ENCODE measurements around the gene LYPD5. TPM values are rescaled to one million over a fixed set of nuclear protein-coding genes. Genes with fewer than 3 reads are reported as not detected.
"Not testable (repeated sequence)": the region's sequence is repeated elsewhere in the genome, so short reads cannot be mapped to it uniquely, and the experiment has no call there.

The LYPD5 gene
- polyA plus RNA-seq, 3 donors: 0.42 to 0.71 (median 0.47) TPM

DNA sequence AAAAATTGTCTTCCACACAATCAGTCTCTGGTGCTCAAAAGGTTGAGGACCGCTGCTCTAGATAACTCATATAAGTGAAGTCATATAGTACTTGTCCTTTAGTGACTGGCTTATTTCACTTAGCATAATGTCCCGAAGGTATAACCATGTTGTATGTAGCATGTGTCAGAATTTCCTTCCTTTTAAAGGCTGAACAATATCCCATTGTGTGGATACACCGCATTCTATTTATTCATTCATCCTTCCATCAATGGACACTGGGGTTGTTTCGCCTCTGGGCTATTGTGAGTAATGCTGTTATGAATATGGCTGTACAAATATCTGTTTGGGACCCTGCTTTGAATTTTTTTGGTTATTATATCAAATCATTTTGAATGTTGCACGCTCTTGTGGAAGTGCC is 4.6 kb upstream of the LYPD5 start:
- DNase-seq (ENCODE audit: low read depth in 3 of 3, low spot score in 2 of 3): no peak

DNA sequence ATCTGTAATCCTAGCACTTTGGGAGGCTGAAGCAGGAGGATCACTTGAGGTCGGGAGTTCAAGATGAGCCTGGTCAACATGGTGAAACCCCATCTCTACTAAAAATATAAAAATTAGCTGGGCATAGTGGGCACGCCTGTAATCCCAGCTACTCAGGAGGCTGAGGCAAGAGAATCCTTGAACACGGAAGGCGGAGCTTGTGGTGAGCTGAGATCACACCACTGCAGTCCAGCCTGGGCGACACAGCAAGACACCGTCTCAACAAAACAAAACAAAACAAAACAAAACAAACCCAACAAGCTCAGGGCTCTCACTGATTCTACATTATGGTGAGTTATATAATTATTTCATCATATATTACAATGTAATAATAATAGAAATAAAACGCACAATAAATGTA is 4.2 kb upstream of the LYPD5 start:
- DNase-seq (ENCODE audit: low read depth in 3 of 3, low spot score in 2 of 3): not testable (repeated sequence)

DNA sequence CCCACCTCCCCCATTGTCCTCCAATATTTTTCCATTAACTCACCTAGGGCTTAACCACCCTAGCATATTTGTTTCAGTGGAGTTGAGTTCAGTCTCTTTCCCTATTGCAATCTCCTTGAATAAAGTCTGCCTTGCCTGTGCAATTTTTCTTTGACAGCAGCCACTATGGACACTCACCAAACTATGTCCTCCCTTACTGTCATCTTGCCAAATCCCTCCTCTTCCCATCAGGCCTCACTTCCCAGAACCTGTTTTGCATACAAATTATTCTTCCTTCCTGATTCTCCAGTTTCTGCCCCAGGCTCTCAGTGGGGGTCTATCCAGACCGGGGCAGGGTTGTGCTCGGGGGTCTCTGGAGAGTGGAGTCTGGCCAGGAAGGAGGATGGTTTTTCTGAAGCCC is 2.2 kb upstream of the LYPD5 start:
- DNase-seq (ENCODE audit: low read depth in 3 of 3, low spot score in 2 of 3): no peak

DNA sequence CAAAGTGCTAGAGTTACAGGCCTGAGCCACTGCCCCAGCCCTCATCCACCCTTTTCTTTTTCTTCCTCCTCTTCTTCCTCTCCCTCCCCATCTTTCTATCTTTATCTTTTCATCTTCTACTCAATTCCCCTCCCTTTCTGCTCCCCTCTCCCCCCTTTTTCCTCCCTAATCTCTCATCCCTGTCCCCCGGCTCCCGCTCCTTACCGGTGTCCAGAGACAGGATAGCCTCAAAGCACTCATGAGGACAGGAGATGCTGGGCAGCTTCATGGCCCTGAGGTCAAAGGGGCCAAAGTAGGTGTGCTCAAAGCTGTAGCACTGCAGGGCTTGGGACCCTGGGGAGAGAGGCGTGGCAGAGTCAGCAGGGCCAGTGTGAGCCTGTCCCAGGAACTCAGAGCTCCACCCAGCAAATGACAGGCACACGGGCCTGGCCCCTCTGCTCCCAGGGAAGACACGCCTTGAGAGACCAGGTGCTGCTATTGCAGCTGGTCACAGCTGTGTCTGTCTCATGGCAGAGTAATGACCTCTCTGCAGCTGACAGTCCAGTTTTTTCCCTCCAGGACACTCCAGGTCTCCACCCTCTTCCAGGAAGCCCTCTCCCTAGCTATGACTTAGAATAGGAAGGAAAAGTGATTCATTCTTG is 2.6 kb downstream of the LYPD5 start:
- no peak for DNase-seq (ENCODE audit: low read depth in 3 of 3, low spot score in 2 of 3)

DNA sequence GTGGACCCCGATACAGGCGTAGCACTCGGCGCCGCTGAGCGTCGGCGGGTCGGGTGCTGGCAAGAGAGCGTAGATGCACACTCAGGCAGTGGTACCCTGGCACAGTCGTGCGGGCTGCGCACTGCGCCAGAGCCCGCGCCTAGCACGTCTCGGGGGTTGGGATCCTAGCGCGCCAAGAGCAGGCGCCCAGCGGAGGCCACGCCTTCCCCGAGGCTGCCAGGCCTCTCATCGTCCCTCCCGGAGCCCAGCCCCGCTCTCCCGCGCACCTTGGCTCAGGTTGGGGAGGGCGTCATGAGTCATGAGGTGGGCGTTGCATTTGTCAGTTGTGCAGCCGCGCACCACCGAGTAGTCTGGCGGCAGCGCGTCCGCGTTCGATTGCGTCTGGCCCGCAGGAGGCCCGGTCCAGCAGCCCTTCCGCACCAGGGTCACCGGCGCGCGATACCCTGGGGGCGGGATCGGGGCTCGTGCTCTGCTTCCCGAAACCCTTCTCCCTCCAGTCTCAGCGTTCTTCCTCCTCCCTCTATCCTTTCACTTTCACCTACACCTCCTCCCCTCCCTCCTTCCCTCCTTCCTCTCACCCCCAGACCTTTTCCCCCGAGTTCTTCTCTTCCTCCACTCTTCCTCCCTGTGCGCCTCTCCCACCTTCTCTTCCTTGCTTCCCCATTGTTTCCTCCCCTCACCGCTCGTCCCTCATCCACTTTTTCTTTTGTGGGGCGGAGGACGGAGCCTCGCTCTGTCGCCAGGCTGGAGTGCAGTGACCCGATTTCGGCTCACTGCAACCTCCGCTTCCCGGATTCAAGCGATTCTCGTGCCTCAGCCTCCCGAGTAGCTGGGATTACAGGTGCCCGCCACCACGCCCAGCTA is 3.5 kb downstream of the LYPD5 start:
- no peak for DNase-seq (ENCODE audit: low read depth in 3 of 3, low spot score in 2 of 3)

DNA sequence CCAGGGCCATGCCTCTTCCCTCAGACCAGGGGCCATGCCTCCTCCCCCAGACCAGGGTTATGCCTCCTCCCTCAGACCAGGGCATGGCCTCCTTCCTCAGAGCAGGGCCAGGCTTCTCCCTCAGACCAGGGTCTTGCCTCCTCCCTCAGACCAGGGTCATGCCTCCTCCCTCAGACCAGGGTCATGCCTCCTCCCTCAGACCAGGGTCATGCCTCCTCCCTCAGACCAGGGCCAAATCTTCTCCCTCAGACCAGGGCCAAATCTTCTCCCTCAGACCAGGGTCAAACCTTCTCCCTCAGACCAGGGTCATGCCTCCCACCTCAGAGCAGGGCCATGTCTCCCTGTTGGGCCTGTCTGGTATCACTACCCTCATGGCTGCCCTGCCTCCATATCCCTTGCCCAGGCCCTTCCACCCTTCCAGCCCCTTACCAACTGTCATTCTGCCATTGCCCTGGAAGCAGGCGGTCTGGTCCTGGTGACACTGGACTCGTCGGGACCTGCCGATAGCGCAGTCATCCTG is 4.2 kb downstream of the LYPD5 start:
- DNase-seq (ENCODE audit: low read depth in 3 of 3, low spot score in 2 of 3): no peak

DNA sequence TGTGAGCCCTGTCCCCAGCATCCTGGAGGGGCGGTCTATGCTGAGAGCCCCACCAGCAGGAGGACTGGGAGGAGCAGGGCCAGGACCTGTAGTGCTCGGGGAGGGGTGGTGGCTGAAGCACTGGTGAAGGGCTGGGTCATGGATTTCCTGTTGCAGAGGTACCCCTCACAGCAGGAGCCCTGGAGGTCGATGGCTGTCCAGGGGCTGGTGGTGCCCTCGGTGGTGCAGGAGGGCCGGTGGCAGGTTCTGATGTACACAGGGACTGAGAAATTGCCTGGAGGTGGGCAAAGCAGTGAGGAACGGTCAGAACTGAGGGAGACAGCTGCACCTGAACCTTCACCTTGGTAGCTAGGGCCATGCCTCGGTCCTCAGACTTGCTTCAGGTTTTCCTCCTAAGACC is 4.7 kb downstream of the LYPD5 start:
- no peak for DNase-seq (ENCODE audit: low read depth in 3 of 3, low spot score in 2 of 3)

DNA sequence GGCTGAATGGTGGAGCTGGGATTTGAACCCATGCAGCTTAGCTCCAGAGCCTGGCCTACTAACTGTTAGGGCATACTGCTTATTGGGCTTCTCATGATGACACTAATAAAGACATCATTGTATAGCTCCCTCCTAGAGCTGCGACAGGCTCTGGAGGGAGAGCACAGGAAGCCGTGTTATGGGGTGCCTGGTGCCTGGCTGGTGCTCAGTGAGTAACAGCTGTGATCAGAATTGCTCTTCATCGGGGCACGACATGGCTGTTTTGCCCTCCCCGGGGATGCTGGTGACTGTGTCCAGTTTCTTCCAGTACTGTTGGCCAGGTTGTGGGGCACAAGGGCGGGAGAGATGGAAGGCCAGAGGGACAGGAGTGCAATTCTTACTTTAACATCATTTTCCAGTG is 5.1 kb downstream of the LYPD5 start:
- no peak for DNase-seq (ENCODE audit: low read depth in 3 of 3, low spot score in 2 of 3)

DNA sequence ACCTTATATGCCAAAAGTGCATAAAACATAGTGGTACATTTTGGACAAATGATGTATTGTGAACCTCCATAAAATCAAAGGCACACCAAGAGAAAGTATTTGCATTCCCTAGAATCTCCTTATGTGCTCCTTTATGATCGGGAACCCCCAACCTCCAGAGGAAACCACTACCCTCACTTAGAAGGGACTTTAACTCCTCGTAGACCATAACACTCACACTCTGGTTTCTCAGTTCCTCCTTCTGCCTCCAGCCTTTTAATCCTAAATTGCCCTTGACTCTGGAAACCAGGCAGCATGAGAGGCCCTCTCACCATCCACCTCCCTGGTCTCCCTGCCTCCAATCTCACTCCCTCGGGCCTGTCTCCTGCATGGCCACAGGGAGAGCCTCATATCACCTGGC is 11.7 kb downstream of the LYPD5 start:
- DNase-seq (ENCODE audit: low read depth in 3 of 3, low spot score in 2 of 3): no peak

DNA sequence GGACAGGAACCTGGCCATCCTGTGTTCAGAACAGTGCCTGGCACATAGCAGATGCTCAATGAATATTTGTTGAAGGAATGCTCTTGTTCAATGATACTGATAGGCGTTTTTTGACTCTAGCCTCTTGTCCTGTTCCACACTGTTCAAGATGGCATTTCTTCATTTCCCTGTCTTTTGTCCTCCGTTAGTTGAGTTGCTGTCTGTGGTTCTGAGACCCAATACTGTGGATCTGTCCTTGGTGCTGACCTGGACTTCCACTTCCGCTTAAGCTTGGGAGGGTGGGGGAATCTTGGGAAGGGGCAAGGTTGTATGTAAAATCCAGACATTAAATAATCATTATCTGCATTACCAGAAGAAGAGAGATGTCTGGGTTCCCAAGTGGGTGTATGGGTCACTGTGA is 13.2 kb downstream of the LYPD5 start:
- no peak for DNase-seq (ENCODE audit: low read depth in 3 of 3, low spot score in 2 of 3)

DNA sequence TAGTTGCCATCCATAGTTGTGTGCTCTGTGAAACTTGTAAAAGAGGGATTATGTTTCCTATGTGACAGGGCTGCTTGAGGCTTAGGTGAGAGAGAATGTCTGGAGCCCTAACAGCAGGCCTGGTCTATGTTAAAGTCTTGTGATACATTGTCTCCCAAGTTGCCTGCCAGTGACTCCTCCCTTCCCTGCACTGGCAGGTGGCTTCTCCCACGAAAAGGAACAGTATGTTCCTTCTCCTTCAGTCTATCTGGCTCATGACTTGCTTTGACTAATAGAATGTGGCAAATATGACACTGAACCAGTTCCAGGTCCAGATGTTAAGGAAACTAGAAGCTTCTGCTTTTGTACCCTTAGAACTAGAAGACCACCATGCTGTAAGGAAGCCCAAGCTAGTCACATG is 15.6 kb downstream of the LYPD5 start:
- DNase-seq (ENCODE audit: low read depth in 3 of 3, low spot score in 2 of 3): no peak

DNA sequence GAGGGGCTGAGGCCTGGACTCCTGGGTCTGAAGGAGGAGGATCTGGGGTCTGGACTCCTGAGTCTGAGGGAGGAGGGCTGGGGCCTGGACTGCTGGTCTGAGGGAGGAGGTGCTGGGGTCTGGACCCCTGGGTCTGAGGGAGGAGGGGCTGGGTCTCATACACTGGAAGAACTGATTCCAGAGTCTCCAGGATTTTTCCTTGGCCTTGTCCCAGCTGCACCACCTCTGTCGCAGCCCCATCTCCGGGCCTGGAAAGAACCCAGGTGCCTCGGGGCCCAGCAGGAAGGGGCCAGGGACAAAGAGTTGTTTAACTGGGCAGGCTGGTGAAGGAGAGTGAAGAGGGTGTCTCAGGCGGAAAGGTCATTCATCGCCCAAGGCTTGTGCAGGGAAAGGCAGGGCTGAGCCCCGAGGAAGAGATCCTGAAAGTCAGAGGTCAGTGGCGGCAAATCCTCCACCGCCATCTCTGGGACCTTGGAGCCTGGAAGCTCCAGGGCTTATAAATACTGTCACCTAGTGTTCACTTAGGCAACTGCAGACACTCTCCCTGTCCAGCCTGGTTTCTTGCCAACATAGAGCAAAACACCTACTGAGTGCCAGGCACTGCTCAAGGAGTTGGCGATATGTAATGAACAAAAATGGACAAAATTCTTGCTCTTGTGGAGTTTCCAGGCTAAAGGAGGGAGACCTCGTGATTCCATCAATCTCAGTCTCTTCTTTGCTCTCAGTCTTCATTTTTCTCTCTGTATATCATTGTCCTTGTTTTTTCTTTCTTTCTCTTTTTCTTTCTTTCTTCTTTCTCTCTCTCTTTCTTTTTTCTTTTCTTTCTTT is 17.1 kb downstream of the LYPD5 start:
- DNase-seq (ENCODE audit: low read depth in 3 of 3, low spot score in 2 of 3): no peak

DNA sequence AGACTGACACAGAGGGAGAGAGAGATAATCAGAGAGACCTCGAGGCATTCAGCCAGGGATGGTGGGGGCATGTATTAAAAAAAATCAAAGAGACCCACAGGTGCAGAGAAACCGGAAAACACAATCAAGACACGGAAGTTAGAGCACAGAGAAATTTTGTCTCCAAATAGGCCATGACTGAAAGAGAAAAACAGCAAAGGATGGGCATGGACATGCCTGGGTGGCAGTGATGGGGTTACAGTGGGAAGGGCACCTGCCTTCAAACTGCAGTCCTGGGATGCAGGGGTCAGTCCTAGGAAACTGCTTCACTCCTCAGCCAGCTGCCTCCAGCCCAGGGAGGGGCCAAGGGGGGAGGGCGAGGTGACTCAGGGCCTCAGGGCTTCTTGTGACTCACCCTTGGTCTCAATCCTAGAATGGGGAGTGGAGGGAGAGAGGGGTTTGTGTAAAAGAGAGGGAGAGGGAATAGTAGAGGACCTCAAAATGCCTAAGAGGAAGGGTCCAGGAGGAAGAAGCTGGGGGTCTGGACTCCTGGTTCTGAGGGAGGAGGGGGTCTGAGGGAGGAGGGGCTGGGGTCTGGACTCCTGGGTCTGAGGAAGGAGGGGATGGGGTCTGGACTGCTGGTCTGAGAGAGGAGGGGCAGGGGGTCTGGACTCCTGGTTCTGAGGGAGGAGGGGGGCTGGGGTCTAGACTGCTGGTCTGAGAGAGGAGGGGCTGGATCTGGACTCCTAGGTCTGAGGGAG is 17.8 kb downstream of the LYPD5 start:
- DNase-seq (ENCODE audit: low read depth in 3 of 3, low spot score in 2 of 3): no peak

DNA sequence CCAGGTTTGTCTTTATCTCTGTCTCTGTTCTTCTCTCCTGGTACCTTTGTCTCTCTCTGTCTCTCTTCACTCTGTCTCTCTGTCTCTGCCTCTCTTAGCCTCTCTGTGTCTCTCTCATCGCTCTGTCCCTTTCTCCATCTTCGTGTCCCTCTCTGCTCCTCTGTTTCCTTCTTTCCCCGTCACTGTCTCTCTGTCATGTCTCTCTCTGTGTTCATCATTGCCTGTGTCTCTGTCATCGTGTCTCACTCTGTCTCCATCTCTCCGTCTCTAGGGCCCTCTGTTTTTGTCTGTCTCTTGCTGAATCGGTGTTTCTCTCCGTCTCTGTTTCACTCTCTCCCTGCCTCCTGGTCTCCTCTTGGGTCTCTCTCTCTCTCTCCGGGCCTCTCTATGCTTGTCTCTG is 18.6 kb downstream of the LYPD5 start:
- no peak for DNase-seq (ENCODE audit: low read depth in 3 of 3, low spot score in 2 of 3)

DNA sequence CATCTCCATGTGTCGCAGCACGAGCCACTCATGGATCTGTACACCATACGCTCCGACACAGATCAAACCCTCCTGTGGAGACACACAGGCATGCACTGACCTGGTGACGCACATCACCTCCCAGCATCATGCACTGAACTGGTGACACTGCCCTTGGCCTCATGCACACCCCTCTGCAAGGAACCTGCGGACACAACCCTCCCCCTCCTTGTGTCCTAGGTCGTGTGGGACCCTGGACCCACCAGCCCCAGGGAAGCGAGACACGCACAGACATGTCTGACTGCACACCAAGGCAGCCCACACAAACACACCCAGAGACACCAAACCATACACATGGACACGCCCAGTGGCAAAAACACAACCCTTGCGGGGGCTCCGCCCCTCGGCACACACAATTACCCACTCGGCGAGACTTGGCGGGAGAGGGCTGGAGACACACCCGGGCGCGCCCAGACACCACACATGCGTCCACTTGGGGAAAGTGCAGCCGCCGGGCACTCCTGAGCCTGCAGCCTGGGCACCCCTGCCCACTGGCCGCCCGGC is 19.5 kb downstream of the LYPD5 start:
- DNase-seq (ENCODE audit: low read depth in 3 of 3, low spot score in 2 of 3): no peak

DNA sequence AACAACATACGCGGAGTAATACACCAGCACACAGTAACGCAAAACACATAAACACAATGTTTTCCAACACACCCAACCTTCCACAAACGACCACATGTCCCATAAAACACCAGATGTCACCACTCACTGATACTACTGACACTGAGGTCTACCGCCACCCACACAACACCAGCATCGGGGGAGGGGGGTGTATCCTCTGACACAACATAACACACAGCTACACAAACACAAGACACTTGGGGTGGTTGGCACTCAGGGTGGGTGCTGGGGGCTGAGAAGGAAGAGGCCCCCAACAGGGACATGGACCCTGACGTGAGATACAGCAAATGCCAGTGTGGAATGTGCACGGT is 20.0 kb downstream of the LYPD5 start:
- DNase-seq (ENCODE audit: low read depth in 3 of 3, low spot score in 2 of 3): no peak

DNA sequence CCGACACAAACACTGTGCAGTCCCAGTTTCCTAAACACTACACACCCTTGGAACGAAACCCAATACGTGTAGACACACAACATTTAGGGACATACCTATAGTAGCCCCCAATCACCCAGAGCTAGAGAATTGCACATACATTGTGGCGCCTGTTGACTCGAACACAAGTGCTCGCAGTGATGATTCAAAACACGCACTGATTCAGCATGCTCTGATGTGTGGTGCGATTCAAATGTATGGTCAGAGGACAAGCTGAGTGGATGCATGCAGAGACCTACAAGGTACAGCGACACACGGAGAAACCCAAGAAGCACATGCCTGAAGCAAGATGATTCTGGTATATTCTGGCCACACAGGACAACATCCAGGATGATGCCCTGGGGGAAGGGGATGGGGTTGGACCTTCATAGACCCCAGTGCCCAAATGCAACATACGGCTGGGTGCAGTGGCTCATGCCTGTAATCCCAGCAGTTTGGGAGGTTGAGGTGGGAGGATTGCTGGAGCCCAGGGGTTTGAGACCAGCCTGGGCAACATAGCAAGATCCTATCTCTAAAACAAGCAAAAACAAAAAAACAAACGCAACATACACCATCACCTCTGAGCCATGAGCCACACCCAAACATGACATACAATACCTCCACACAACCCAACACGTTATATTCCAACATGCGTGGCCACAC is 20.5 kb downstream of the LYPD5 start:
- no peak for DNase-seq (ENCODE audit: low read depth in 3 of 3, low spot score in 2 of 3)

DNA sequence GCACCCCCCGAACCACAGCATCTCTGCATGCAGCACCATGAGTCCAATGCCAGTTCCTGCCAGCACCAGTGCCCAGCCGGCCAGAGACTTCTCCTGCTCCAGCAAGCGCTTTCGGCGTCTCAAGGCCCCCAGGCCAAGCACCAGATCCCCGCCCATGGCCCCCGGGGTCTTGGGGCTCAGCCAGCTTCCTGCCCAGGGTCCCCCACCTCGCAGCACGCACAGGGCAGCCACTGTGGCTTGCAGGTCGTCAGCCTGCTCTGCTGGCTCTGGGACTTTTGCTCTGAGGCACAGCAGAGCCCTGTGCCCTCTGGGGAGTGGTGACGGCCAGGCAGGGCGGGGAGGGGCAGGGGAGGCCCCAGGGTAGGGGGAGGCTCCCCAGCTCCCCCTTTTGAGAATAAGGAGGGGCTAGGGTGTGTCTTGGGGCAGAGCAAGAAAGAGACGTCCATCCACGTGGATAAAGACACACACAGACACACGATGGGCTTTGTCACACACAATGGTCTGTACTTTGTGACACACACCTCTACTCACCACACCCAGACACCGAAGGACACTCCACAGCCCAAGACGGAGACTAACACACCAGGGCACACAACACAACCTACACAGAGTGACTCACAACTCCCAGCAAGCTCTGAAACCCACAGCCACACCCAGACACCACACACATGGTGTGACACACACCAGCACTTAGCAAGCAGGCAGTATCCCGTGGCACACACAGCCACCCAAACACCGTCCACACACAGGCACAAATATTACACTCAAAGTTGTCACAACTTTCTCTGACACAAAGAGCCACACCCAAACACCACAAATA is 21.3 kb downstream of the LYPD5 start, which contains the start of gene KCNN4:
Gene KCNN4 (minus strand): TSS at position 268 of the 820 bp plus-strand sequence. CDS start 112 bp downstream, at position 156.
- DNase-seq (ENCODE audit: low read depth in 3 of 3, low spot score in 2 of 3): no peak

DNA sequence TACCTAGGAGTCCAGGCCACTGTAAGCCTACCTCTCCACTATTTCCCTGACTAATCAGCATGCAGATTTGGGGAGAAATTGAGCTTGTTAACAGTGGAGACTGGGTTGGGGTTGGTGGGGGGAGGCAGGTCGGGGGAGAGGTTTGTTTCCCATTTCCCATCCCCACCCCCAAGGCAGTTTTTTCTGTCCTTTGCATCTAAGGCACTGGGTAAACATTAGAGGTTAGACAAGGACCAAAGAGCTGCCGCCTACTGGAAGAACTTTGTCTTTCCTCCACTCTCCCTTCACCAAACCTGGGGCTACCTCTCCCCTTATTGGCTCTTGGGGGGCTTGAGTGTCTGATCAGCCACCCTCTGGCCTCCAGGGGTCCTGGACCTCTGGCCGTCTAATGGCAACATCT is 22.4 kb downstream of the LYPD5 start:
- DNase-seq (ENCODE audit: low read depth in 3 of 3, low spot score in 2 of 3): no peak

Data from right renal cortex interstitium (tissue), 3 donors.